Osteoblast (primary cell): ENCODE measurements around the gene UQCC3. TPM values are rescaled to one million over a fixed set of nuclear protein-coding genes. Genes with fewer than 3 reads are reported as not detected.
A peak's percentile ranks its signal among the peaks of the same experiment; 100 is the strongest.

Source experiments
- DNase-seq: peaks from one replicate; pipeline ENCODE4 v3.0.0; 2011; ENCODE audit warnings: low spot score, mixed read lengths; ENCODE audit not compliant: insufficient read length; ENCODE audit errors: missing footprints
- H2AFZ ChIP-seq: 2 replicates; pipeline ENCODE4 v1.6.0; 2011; ENCODE audit warnings: mild to moderate bottlenecking, low read length
- H3K27ac ChIP-seq: 2 replicates; pipeline ENCODE4 v1.5.1; 2011; ENCODE audit warnings: mild to moderate bottlenecking, low read depth, low read length, moderate library complexity
- H3K27me3 ChIP-seq: 2 replicates; pipeline ENCODE4 v1.6.0; 2012; ENCODE audit warnings: mild to moderate bottlenecking, control low read depth, inconsistent platforms, low read length, moderate library complexity; ENCODE audit not compliant: insufficient read depth
- H3K36me3 ChIP-seq: 2 replicates; pipeline ENCODE4 v1.5.1; 2011; ENCODE audit warnings: mild to moderate bottlenecking, low read length, control low read depth, moderate library complexity; ENCODE audit not compliant: insufficient read depth
- H3K4me1 ChIP-seq: 2 replicates; pipeline ENCODE4 v1.5.1; 2011; ENCODE audit warnings: mild to moderate bottlenecking, low read length, control low read depth, moderate library complexity; ENCODE audit not compliant: insufficient read depth
- H3K4me2 ChIP-seq: 2 replicates; pipeline ENCODE4 v1.6.0; 2011; ENCODE audit warnings: mild to moderate bottlenecking, low read length; ENCODE audit not compliant: insufficient read depth
- H3K4me3 ChIP-seq: fragments of 200-600 bp; sonication (generic); 3 replicates; pipeline ENCODE4 v1.5.1; 2012; ENCODE audit warnings: mild to moderate bottlenecking, low read length, inconsistent platforms; ENCODE audit not compliant: insufficient read depth
- H3K79me2 ChIP-seq: 2 replicates; pipeline ENCODE4 v1.6.0; 2012; ENCODE audit warnings: mild to moderate bottlenecking, low read length, control low read depth, inconsistent platforms; ENCODE audit not compliant: insufficient read depth
- H3K9me3 ChIP-seq: 2 replicates; pipeline ENCODE4 v1.5.1; 2011; ENCODE audit warnings: low read depth, low read length, control low read depth
- H4K20me1 ChIP-seq: 2 replicates; pipeline ENCODE4 v1.6.0; 2012; ENCODE audit warnings: mild to moderate bottlenecking, low read length, control low read depth; ENCODE audit not compliant: insufficient read depth
- small RNA-seq: library from RNA; depleted of rRNA; stranded (forward); fragments of <200 nt; gene quantifications from one replicate; pipeline ENCODE3, GENCODE V24; 2012
- total RNA-seq: library from RNA; depleted of rRNA; stranded (reverse); fragments of >200 nt; gene quantifications from 2 replicates; pipeline ENCODE4 v1.2.3, GENCODE V29; 2012
- TF ChIP-seq, protein P1 (sequence below): IDR thresholded peaks from 2 replicates; pipeline ENCODE4 v1.5.1; 2011; ENCODE audit warnings: mild to moderate bottlenecking, low read depth, low read length, moderate library complexity; ENCODE audit errors: extremely low read depth

The UQCC3 gene
- total RNA-seq, 1 donor = 5.8 TPM

- H3K9me3 ChIP-seq = no peaks in the 10 kb centered on the region
- H3K79me2 ChIP-seq = peaks cover 69% of the 10 kb centered on the region
- peaks cover 90% of the 10 kb centered on the region for H3K36me3 ChIP-seq
- H3K4me2 ChIP-seq = no peak overlapping the region
- H3K27me3 ChIP-seq = no peaks in the 10 kb centered on the region
- TF ChIP-seq, protein P1, sequence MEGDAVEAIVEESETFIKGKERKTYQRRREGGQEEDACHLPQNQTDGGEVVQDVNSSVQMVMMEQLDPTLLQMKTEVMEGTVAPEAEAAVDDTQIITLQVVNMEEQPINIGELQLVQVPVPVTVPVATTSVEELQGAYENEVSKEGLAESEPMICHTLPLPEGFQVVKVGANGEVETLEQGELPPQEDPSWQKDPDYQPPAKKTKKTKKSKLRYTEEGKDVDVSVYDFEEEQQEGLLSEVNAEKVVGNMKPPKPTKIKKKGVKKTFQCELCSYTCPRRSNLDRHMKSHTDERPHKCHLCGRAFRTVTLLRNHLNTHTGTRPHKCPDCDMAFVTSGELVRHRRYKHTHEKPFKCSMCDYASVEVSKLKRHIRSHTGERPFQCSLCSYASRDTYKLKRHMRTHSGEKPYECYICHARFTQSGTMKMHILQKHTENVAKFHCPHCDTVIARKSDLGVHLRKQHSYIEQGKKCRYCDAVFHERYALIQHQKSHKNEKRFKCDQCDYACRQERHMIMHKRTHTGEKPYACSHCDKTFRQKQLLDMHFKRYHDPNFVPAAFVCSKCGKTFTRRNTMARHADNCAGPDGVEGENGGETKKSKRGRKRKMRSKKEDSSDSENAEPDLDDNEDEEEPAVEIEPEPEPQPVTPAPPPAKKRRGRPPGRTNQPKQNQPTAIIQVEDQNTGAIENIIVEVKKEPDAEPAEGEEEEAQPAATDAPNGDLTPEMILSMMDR = no peak
- no peaks in the 10 kb centered on the region for H4K20me1 ChIP-seq
- H3K4me3 ChIP-seq = no peak overlapping the region
- no peak overlapping the region for H2AFZ ChIP-seq
- DNase-seq = no peak
- peaks cover 4% of the 10 kb centered on the region for H3K4me1 ChIP-seq
- no peak overlapping the region for H3K27ac ChIP-seq
Observed at GRCh38 chr11:62716206-62716605, 44.7 kb downstream of the UQCC3 start.

DNA sequence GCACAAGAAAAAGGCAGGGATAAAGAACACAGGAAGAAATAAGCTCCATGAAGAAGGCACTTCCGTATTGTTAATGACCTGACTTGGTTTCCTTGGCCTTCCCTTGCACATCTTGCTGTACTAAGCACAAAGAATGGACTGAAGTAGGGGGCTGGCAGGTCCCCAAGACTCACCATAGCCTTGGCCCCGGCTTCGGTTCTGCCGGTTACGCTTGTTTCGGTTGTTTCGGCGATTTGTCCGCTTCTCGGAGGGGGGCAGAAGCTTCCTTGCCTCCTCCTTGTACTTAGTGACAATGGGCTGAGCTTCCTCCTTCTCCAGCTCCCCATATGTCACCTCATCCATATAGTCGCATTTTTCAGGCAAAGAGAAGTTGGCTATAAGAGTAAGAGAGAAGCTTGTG, 45.3 kb downstream of the UQCC3 start:
- TF ChIP-seq, protein P1 = no peak
- Histone ChIP-seq H3K27ac (no peak overlapping the region), H3K27me3 (no peaks in the 10 kb centered on the region), H3K4me1 (peaks cover 4% of the 10 kb centered on the region), H2AFZ (no peak overlapping the region), H3K36me3 (peaks cover 91% of the 10 kb centered on the region), H3K9me3 (no peaks in the 10 kb centered on the region), H4K20me1 (no peaks in the 10 kb centered on the region), H3K4me2 (no peak overlapping the region), H3K79me2 (peaks cover 75% of the 10 kb centered on the region), H3K4me3 (no peak overlapping the region)
- no peak for DNase-seq

DNA sequence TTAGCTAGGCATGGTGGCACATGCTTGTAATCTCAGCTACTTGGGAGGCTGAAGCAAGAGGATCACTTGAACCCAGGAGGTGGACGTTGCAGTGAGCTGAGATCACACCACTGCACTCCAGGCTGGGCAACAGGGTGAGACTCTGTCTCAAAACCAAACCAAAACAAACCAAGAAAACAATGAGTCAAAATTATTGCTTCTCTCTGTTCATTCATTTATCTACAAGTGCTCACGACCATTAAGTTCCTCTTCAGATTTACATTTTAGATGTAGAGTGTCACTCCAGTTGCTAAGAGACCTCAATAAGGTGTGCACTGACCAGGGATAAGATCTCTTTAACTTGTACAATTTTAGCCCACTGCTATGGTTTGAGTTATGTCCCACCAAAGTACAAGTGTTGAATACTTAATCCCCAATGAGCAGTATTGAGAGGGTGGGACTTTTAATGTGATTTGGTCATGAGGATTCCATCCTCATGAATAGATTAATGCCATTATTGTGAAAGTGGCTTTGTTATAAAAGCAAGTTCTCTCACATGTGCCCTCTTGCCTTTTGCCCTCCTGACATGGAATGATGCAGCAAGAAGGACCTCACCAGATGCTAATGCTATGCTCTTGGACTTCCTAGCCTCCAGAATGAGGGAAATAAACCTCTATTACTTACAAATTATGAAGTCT, 48.0 kb downstream of the UQCC3 start:
- Histone ChIP-seq H3K27me3 (no peaks in the 10 kb centered on the region), H3K27ac (peak overlapping the region; percentile 22), H3K4me3 (no peak overlapping the region), H3K36me3 (peaks cover 93% of the 10 kb centered on the region), H3K4me1 (peaks cover 10% of the 10 kb centered on the region), H2AFZ (no peak overlapping the region), H3K79me2 (peaks cover 95% of the 10 kb centered on the region), H3K9me3 (no peaks in the 10 kb centered on the region), H3K4me2 (no peak overlapping the region), H4K20me1 (peaks cover 10% of the 10 kb centered on the region)
- DNase-seq = no peak
- TF ChIP-seq, protein P1 = no peak

- Histone ChIP-seq H3K4me3 (no peak overlapping the region), H3K4me2 (no peak overlapping the region), H3K27ac (no peak overlapping the region), H4K20me1 (peaks cover 33% of the 10 kb centered on the region), H3K9me3 (no peaks in the 10 kb centered on the region), H3K79me2 (peaks cover 95% of the 10 kb centered on the region), H3K4me1 (peaks cover 14% of the 10 kb centered on the region), H3K27me3 (no peaks in the 10 kb centered on the region), H2AFZ (no peak overlapping the region), H3K36me3 (peaks cover 69% of the 10 kb centered on the region)
- DNase-seq = no peak
- TF ChIP-seq, protein P1 = no peak
Observed at GRCh38 chr11:62721994-62722393, 50.5 kb downstream of the UQCC3 start.

Small RNA genes lying within 50 kb of the gene (small RNA-seq; reads per million reads assigned to genes)
- gene SNORA57 = not detected

Other genes with a start within 250 kb of the UQCC3 start
- gene AHNAK, start 124.9 kb upstream of the UQCC3 start, total RNA-seq = 646 and 720 TPM in 2 replicates
- gene EEF1G, start 97.8 kb upstream of the UQCC3 start, total RNA-seq = 1,004 and 1,049 TPM in 2 replicates
- 6.5 and 7.6 TPM in 2 replicates for gene TUT1, start 80.2 kb upstream of the UQCC3 start, total RNA-seq
- gene MTA2, start 69.8 kb upstream of the UQCC3 start, total RNA-seq = 102 and 105 TPM in 2 replicates
- 26.4 and 29.5 TPM in 2 replicates for gene EML3, start 58.9 kb upstream of the UQCC3 start, total RNA-seq
- gene ROM1, start 58.4 kb upstream of the UQCC3 start, total RNA-seq = 6.5 TPM in 2 replicates
- 27.1 and 30.8 TPM in 2 replicates for gene B3GAT3, start 49.7 kb upstream of the UQCC3 start, total RNA-seq
- 219 and 242 TPM in 2 replicates for gene GANAB, start 25.1 kb upstream of the UQCC3 start, total RNA-seq
- gene INTS5, start 18.4 kb upstream of the UQCC3 start, total RNA-seq = 19.2 and 20.6 TPM in 2 replicates
- gene C11orf98, start 6.5 kb upstream of the UQCC3 start, total RNA-seq = 13.3 and 17.4 TPM in 2 replicates
- 6.2 and 11.2 TPM in 2 replicates for gene CSKMT, start 6.4 kb upstream of the UQCC3 start, total RNA-seq
- 7.6 and 8.0 TPM in 2 replicates for gene LBHD1, start 594 bp downstream of the UQCC3 start, total RNA-seq
- gene UBXN1, start 7.4 kb downstream of the UQCC3 start, total RNA-seq = 98.1 and 107 TPM in 2 replicates
- 9.1 and 13.8 TPM in 2 replicates for gene LRRN4CL, start 17.9 kb downstream of the UQCC3 start, total RNA-seq
- 63.6 and 67.7 TPM in 2 replicates for gene BSCL2, start 35.8 kb downstream of the UQCC3 start, total RNA-seq
- not detected in 2 replicates for gene GNG3, start 36.0 kb downstream of the UQCC3 start, total RNA-seq
- gene HNRNPUL2, start 55.8 kb downstream of the UQCC3 start, total RNA-seq = 13.0 and 18.8 TPM in 2 replicates
- gene TTC9C, start 56.8 kb downstream of the UQCC3 start, total RNA-seq = 34.0 and 35.9 TPM in 2 replicates
- 13.0 TPM in 2 replicates for gene ZBTB3, start 82.5 kb downstream of the UQCC3 start, total RNA-seq
- 48.3 and 57.9 TPM in 2 replicates for gene POLR2G, start 89.9 kb downstream of the UQCC3 start, total RNA-seq
- gene TAF6L, start 99.7 kb downstream of the UQCC3 start, total RNA-seq = 21.2 and 22.1 TPM in 2 replicates
- 37.4 and 51.4 TPM in 2 replicates for gene TMEM179B, start 115.7 kb downstream of the UQCC3 start, total RNA-seq
- 9.0 and 11.5 TPM in 2 replicates for gene TMEM223, start 120.3 kb downstream of the UQCC3 start, total RNA-seq
- gene NXF1, start 133.8 kb downstream of the UQCC3 start, total RNA-seq = 25.6 and 31.1 TPM in 2 replicates
- 35.8 and 40.7 TPM in 2 replicates for gene STX5, start 160.4 kb downstream of the UQCC3 start, total RNA-seq
- not detected in 2 replicates for gene TEX54, start 161.2 kb downstream of the UQCC3 start, total RNA-seq
- gene WDR74, start 167.9 kb downstream of the UQCC3 start, total RNA-seq = 31.2 and 34.0 TPM in 2 replicates
- gene SLC3A2, start 209.2 kb downstream of the UQCC3 start, total RNA-seq = 217 and 259 TPM in 2 replicates
- gene CHRM1, start 249.7 kb downstream of the UQCC3 start, total RNA-seq = under 0.01 TPM in 1 of 2 replicates, not detected in the other